Measurements from ENCODE around the gene ECE2. TPM values are rescaled to one million over a fixed set of nuclear protein-coding genes. Genes with fewer than 3 reads are reported as not detected.

The ECE2 gene
- total and polyA plus RNA-seq, 10 donors = not detected

DNA sequence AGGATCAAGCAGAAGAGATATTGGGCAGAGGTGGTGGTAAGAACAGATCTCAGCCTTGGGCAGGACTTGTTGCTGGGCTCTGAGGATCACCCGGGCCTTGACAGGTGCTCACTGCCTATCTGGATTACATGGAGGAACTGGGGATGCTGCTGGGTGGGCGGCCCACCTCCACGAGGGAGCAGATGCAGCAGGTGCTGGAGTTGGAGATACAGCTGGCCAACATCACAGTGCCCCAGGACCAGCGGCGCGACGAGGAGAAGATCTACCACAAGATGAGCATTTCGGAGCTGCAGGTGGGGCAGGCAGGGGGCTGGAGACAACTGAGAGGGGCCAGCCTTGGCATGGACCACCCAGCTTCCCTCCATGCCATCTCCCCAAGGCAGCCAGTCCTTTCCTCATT, 7.9 kb downstream of the ECE2 start:
- no peak overlapping the region for H3K4me3 ChIP-seq
- intact Hi-C loops (cut with DNase I; ENCODE audit: low total_unique reads) = no loop called here
- TF ChIP-seq CTCF (IDR thresholded peaks at IDR 0.05 in 8 of 11, conservative IDR thresholded peaks at IDR 0.05 in 3 of 11) = no peak
- no peak for TF ChIP-seq POLR2AphosphoS5 (IDR thresholded peaks at IDR 0.05)
- no peak for TF ChIP-seq POLR2A (IDR thresholded peaks at IDR 0.05)
- peaks cover 0 to 28% (median 3%) of the 10 kb centered on the region in 7 donors for H3K27me3 ChIP-seq (replicated peaks in 1 of 7)
- no peak overlapping the region for H3K27ac ChIP-seq
- H3K9me3 ChIP-seq = no peaks in the 10 kb centered on the region
- H3K36me3 ChIP-seq = no peaks in the 10 kb centered on the region
- no peaks in the 10 kb centered on the region for H3K4me1 ChIP-seq
- DNase-seq = no peak
- WGBS, 5 donors = 88 to 93% (median 89%) methylated on average over 8 of the region's 8 CpGs

DNA sequence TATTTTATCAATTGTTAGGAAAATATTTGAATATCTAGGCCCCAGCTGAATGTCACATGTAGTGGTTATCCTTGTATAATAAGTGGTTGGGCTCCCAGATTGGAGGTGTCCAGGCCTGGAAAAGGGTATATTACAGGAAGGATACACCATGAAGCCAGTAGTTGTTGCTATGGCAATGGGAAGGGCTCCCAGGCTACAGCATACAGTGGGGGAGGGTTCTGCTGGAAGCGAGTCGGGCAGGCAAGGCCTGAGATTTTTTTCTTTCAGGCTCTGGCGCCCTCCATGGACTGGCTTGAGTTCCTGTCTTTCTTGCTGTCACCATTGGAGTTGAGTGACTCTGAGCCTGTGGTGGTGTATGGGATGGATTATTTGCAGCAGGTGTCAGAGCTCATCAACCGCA, 8.9 kb downstream of the ECE2 start:
- Histone ChIP-seq H3K9me3 (no peaks in the 10 kb centered on the region), H3K27me3 (replicated peaks in 1 of 7) (peaks cover 0 to 34% (median 3%) of the 10 kb centered on the region in 7 donors), H3K27ac (no peak overlapping the region), H3K36me3 (no peaks in the 10 kb centered on the region), H3K4me1 (no peaks in the 10 kb centered on the region), H3K4me3 (no peak overlapping the region)
- no peak for TF ChIP-seq POLR2A (IDR thresholded peaks at IDR 0.05)
- no peak for TF ChIP-seq CTCF (IDR thresholded peaks at IDR 0.05 in 8 of 11, conservative IDR thresholded peaks at IDR 0.05 in 3 of 11)
- no peak for TF ChIP-seq POLR2AphosphoS5 (IDR thresholded peaks at IDR 0.05)
- WGBS, 5 donors = 28 to 40% (median 32%) methylated on average over 3 to 4 of the region's 4 CpGs
- intact Hi-C loops (cut with DNase I; ENCODE audit: low total_unique reads) = no loop called here
- no peak for DNase-seq

GRCh38 chr3:184289426-184289938, 13.7 kb downstream of the ECE2 start:
- intact Hi-C loops (cut with DNase I; ENCODE audit: low total_unique reads) = no loop called here
- no peak for DNase-seq
- Histone ChIP-seq H3K9me3 (no peaks in the 10 kb centered on the region), H3K4me3 (no peak overlapping the region), H3K27ac (no peak overlapping the region), H3K4me1 (no peaks in the 10 kb centered on the region), H3K36me3 (no peaks in the 10 kb centered on the region), H3K27me3 (replicated peaks in 1 of 7) (peaks cover 0 to 52% (median 3%) of the 10 kb centered on the region in 7 donors)
- TF ChIP-seq POLR2AphosphoS5 (IDR thresholded peaks at IDR 0.05) (no peak), POLR2A (IDR thresholded peaks at IDR 0.05) (no peak), CTCF (IDR thresholded peaks at IDR 0.05 in 8 of 11, conservative IDR thresholded peaks at IDR 0.05 in 3 of 11) (peak in 9 of 11 experiments; percentile 22 to 70 (median 42))
- WGBS, 5 donors = 12 to 16% (median 14%) methylated on average over 10 of the region's 10 CpGs

GRCh38 chr3:184290331-184290730, 14.5 kb downstream of the ECE2 start:
- Histone ChIP-seq H3K9me3 (no peaks in the 10 kb centered on the region), H3K4me1 (no peaks in the 10 kb centered on the region), H3K4me3 (no peak overlapping the region), H3K36me3 (no peaks in the 10 kb centered on the region), H3K27me3 (replicated peaks in 1 of 7) (peaks cover 0 to 47% (median 3%) of the 10 kb centered on the region in 7 donors), H3K27ac (no peak overlapping the region)
- WGBS, 5 donors = 77 to 91% (median 86%) methylated on average over 7 to 10 of the region's 10 CpGs
- TF ChIP-seq POLR2AphosphoS5 (IDR thresholded peaks at IDR 0.05) (no peak), CTCF (IDR thresholded peaks at IDR 0.05 in 8 of 11, conservative IDR thresholded peaks at IDR 0.05 in 3 of 11) (no peak), POLR2A (IDR thresholded peaks at IDR 0.05) (no peak)
- intact Hi-C loops (cut with DNase I; ENCODE audit: low total_unique reads) = no loop called here
- no peak for DNase-seq
